Peyer's patch (tissue), 4 donors: ENCODE measurements around the gene CRELD2.

Experiments
- POLR2A ChIP-seq, 2 donors: fragments of 450-650 bp; IDR thresholded peaks; one replicate each; pipeline ENCODE4 v1.5.1; 2017; ENCODE audit warnings: antibody characterized with exemption in 2 of 2, mild to moderate bottlenecking in 2 of 2, moderate library complexity in 2 of 2
- TF ChIP-seq, protein P1 (sequence below), 6 experiments: fragments of 450-650 bp in 4 of 6; fragments of 200-600 bp in 2 of 6; sonication (generic) in 1 of 6; IDR thresholded peaks; one replicate each; pipeline ENCODE4 v1.5.1; 2017 to 2019; ENCODE audit warnings: antibody characterized with exemption in 6 of 6, mild to moderate bottlenecking in 3 of 6, moderate library complexity in 1 of 6

- TF ChIP-seq POLR2A (IDR thresholded peaks at IDR 0.05): no peak
- TF ChIP-seq, protein P1, sequence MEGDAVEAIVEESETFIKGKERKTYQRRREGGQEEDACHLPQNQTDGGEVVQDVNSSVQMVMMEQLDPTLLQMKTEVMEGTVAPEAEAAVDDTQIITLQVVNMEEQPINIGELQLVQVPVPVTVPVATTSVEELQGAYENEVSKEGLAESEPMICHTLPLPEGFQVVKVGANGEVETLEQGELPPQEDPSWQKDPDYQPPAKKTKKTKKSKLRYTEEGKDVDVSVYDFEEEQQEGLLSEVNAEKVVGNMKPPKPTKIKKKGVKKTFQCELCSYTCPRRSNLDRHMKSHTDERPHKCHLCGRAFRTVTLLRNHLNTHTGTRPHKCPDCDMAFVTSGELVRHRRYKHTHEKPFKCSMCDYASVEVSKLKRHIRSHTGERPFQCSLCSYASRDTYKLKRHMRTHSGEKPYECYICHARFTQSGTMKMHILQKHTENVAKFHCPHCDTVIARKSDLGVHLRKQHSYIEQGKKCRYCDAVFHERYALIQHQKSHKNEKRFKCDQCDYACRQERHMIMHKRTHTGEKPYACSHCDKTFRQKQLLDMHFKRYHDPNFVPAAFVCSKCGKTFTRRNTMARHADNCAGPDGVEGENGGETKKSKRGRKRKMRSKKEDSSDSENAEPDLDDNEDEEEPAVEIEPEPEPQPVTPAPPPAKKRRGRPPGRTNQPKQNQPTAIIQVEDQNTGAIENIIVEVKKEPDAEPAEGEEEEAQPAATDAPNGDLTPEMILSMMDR (IDR thresholded peaks at IDR 0.05): no peak
Observed at GRCh38 chr22:49869086-49869830, 49.2 kb upstream of the CRELD2 start.
